ENCODE measurements around the gene FAM110A.
"Not testable (repeated sequence)": the region's sequence is repeated elsewhere in the genome, so short reads cannot be mapped to it uniquely, and the experiment has no call there.

Gene FAM110A

DNA sequence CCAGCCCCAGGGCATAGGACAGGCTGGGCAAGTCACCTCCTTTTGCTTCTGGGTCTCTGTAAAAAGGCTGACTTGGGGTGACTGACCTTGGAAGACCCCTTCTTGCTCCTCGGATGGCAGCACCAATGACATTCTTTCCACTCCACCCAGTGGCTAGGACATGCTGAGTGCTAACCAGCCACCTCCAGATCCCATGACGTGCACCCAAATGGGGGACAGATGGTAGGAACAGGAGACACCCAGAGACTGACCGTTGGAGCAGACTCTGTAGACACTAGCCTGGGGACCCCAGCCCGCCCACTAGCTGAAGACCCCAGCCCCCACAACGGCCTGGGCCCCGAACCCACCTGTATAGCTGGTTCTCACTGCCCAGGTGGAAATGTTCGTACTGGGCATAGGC lies 44.3 kb downstream of the FAM110A start:
- no peak for DNase-seq

DNA sequence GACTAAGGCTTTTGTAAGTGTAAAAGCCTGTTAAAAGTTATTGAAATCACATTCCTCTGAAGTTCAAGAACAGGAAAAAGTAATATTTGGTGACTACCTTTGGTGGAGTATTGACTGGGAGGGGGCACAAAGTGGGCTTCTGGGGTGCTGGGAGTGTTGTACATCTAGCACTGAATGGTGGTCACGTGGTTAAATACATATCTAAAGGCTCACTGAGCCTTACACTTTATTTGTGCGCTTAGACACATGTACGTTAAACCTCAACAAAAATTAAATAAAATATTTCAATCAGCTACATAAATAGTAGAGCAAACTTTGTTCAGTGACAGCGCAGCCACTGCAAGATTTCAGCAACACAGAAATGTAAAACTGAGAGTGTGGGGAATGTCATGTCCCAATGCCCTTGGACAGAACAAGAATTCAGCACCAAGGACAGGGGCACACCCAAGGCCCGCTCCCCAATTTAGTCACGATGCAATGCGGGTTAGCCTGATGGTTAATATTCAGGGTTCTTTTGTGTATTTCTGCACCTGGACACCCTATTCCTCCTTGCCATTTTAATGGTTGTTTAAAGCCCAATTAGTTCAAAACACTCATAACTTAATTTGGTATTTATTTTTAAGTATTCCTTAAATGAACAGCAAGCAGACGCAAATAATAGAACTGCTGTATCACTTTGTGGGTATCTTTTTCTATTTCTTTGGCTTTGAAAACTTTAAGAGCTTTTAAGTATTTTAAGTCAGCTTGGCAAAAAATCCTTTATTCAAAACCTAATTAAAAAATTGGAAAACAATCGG lies 45.2 kb downstream of the FAM110A start:
- no peak for DNase-seq

GRCh38 chr20:879626-880025 lies 46.1 kb downstream of the FAM110A start:
- DNase-seq, result no peak

DNA sequence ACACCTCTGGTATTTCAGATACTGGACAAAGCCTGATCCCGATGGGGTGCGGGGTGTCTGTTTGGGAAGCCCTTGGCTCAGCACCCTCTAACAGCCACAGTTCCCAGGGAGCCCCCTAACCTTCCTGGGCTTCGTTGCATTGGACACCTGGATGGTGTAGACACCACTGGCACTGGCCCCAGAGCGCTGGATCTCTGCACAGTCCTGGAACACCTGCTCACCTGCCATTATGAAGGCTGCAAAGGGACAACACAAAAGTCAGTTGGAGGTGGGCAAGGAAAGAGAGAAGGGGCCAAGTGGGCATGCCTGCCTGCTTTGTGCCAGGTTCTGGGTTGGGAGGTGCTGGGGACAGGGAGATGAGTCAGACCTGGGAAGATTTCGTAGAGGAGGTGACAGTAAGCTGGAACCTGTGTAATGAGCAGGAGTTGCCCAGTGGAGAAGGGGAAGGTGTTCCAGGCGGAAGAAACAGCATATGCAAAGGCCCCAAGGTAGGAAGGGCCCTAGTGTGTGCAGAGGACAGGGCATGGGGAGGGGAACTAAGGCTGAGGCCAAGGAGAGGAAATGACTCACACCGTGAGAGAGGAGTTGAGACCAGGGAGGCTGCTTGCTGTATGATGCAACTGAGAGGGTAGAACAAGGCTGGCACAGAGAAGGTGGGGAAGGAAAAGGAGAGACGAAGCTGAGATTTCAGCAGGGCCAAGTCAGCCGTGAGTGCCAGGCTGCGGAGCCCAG lies 47.7 kb downstream of the FAM110A start:
- no peak for DNase-seq

- DNase-seq, result no peak
Observed at GRCh38 chr20:881783-882144, 48.2 kb downstream of the FAM110A start.

GRCh38 chr20:884983-885952 lies 51.8 kb downstream of the FAM110A start:
- no peak for DNase-seq

DNA sequence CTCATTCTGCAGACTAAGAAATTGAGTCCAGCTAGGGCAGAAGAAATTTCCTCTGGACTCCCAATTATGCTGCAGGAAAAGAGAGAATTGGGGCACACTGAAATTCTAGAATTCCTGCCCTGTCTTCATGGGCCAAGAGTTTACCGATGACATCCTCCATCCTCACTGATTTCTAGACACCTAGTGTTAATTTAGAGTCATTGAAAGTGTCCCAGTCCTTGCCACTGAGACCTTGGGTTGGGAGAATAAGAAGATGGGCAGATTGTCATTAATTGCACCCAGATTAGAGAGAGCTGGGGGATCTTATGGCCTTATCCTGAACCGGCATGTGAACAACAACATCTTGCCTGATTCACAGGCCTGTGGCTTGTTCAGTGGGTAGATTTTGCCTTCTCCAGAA lies 53.6 kb downstream of the FAM110A start:
- DNase-seq, result no peak

GRCh38 chr20:888057-888456 lies 54.5 kb downstream of the FAM110A start:
- no peak for DNase-seq

GRCh38 chr20:889106-889505 lies 55.6 kb downstream of the FAM110A start:
- no peak for DNase-seq

DNA sequence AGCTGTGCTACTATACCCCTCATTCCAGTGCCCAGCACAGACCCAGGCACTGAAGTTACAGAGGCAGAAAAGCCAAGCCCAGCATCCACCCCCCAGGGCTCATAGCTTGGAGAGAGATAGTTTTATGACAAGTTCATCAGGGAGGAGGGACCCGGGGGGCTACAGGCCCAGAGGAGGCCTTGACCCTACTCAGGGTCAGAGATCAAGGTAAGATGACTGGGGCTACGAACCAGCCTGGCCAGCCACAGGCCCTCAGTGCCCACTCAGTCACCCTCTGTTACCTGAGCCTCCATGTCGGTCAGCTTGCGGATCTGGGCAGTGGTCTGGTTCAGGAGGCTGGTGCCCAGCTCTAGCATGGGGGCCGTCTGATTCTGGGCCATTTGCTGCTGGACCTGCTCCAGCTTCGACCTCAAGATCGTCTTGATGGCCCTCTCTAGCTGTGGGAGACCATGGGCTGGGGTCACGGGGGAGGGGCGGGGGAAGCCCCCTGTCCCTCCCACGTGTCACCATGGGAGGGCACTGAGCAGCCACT lies 56.5 kb downstream of the FAM110A start:
- DNase-seq, result no peak

- DNase-seq, result no peak
Observed at GRCh38 chr20:890666-891057, 57.1 kb downstream of the FAM110A start.

- DNase-seq, result no peak
Observed at GRCh38 chr20:891058-891705, 57.7 kb downstream of the FAM110A start.

DNA sequence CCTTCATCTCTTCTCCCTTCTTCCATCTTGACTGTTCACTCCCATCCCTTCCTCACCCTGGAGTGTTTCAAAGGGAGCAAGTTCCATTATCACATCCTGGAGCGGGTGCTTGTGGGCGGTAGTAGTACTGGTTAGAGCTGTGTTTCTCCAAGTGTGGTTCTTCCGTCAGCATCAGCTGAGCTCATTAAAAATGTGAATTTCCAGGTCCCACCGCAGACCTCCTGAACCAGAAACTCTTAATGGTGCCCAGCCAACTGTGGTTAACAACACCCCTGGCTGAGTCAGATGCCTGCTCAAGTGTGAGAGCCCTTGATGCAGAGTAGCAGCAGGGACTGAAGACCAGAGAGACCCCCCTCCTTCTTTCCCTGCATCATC lies 58.2 kb downstream of the FAM110A start:
- no peak for DNase-seq

- not testable (repeated sequence) for DNase-seq
Observed at GRCh38 chr20:892371-892770, 58.9 kb downstream of the FAM110A start.
